Measurements from ENCODE around the gene SECISBP2L. TPM values are rescaled to one million over a fixed set of nuclear protein-coding genes. Genes with fewer than 3 reads are reported as not detected.
"Not testable (repeated sequence)": the region's sequence is repeated elsewhere in the genome, so short reads cannot be mapped to it uniquely, and the experiment has no call there.

The SECISBP2L gene
- total RNA-seq, 6 experiments from 2014 or later: 13.5 to 24.6 (median 19.5) TPM

DNA sequence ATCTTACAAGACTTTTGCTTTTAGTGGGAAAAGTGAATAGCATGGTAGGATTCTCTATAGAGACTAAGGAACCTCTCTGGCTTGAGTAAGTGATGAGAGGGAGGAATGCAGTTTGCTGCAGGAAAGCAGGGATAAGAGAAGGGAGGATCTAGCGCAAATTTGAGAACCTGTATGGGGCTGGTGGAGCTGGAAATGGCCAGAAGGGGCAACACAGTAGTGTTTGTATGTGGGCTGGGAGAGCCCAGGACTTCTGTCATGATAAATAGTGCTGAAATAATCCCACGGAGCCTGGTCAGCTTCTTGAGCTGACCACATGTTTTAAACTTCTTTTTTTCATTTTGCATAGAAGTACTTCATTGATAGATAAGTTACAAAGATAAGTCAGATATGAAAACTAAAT, 71.4 kb downstream of the SECISBP2L start:
- 69% methylated on average over 2 of the region's 2 CpGs for WGBS (ENCODE audit: insufficient coverage, low coverage, low lambda C conversion rate, missing lambda C conversion rate)
- Histone ChIP-seq H3K27ac (no peak overlapping the region), H3K27me3 (no peaks in the 10 kb centered on the region), H3K36me3 (no peaks in the 10 kb centered on the region), H3K9me3 (no peaks in the 10 kb centered on the region), H3K4me3 (no peak overlapping the region), H3K4me1 (peaks cover 0 to 9% (median 0%) of the 10 kb centered on the region in 4 donors)
- intact Hi-C loops (cut with DNase I): no loop called here
- ATAC-seq (no peak), DNase-seq (no peak)
- no peak for TF ChIP-seq POLR2A (IDR thresholded peaks at IDR 0.05)
- TF ChIP-seq, protein P1, sequence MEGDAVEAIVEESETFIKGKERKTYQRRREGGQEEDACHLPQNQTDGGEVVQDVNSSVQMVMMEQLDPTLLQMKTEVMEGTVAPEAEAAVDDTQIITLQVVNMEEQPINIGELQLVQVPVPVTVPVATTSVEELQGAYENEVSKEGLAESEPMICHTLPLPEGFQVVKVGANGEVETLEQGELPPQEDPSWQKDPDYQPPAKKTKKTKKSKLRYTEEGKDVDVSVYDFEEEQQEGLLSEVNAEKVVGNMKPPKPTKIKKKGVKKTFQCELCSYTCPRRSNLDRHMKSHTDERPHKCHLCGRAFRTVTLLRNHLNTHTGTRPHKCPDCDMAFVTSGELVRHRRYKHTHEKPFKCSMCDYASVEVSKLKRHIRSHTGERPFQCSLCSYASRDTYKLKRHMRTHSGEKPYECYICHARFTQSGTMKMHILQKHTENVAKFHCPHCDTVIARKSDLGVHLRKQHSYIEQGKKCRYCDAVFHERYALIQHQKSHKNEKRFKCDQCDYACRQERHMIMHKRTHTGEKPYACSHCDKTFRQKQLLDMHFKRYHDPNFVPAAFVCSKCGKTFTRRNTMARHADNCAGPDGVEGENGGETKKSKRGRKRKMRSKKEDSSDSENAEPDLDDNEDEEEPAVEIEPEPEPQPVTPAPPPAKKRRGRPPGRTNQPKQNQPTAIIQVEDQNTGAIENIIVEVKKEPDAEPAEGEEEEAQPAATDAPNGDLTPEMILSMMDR (IDR thresholded peaks at IDR 0.05): no peak

DNA sequence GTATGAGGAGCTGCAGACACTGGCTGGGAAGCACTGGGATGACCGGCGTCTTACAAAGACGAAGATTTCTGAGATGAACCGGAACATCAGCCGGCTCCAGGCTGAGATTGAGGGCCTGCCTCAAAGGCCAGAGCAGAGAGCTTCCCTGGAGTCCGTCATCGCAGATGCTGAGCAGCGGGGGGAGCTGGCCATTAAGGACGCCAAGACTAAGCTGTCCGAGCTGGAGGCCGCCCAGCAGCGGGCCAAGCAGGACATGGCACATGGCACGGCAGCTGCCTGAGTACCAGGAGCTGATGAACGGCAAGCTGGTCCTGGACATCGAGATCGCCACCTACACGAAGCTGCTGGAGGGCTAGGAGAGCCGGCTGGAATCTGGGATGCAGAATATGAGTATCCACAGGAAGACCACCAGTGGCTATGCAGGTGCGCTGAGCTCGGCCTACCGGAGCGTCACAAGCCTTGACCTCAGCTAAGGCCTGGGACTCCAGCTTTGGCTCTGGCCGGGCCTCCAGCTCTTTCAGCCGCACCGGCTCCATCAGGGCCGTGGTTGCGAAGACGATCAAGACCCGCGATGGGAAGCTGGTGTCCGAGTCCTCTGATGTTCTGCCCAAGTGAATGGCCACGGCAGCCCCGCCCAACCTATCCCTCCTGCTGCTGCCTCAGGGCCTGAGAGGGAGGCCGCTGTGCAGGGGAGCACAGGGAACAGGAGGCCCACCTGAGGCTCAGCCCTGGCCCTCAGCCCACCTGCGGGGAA, 73.3 kb downstream of the SECISBP2L start:
- no peak overlapping the region for H3K4me3 ChIP-seq
- TF ChIP-seq, protein P1 (IDR thresholded peaks at IDR 0.05): no peak
- no peak for TF ChIP-seq POLR2A (IDR thresholded peaks at IDR 0.05)
- WGBS (ENCODE audit: insufficient coverage, low coverage, low lambda C conversion rate, missing lambda C conversion rate): 93% methylated on average over 9 of the region's 35 CpGs
- no peaks in the 10 kb centered on the region for H3K27me3 ChIP-seq
- no peaks in the 10 kb centered on the region for H3K9me3 ChIP-seq
- no peaks in the 10 kb centered on the region for H3K36me3 ChIP-seq
- DNase-seq (no peak), ATAC-seq (no peak)
- H3K27ac ChIP-seq: no peak overlapping the region
- peaks cover 0 to 9% (median 0%) of the 10 kb centered on the region in 4 donors for H3K4me1 ChIP-seq
- intact Hi-C loops (cut with DNase I): no loop called here

DNA sequence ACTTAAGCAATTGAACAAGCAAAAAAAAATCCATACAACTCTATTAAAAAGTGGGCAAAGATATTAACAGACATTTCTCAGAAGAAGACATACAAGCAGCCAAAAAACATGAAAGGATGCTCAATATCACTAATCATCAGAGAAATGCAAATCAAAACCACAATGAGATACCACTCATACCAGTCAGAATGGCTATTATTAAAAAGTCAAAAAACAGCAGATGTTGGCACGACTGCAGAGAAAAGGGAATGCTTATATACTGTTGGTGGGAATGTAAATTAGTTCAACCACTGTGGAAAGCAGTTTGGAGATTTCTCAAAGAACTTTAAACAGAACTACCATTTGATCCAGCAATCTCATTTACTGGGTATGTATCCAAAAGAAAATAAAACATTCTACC, 75.3 kb downstream of the SECISBP2L start:
- H3K4me3 ChIP-seq; intact Hi-C loops (cut with DNase I); H3K27me3 ChIP-seq; ATAC-seq; H3K27ac ChIP-seq; H3K36me3 ChIP-seq; DNase-seq; H3K4me1 ChIP-seq; H3K9me3 ChIP-seq: not testable (repeated sequence)
- WGBS (ENCODE audit: insufficient coverage, low coverage, low lambda C conversion rate, missing lambda C conversion rate): 77% methylated on average over 1 of the region's 1 CpG

DNA sequence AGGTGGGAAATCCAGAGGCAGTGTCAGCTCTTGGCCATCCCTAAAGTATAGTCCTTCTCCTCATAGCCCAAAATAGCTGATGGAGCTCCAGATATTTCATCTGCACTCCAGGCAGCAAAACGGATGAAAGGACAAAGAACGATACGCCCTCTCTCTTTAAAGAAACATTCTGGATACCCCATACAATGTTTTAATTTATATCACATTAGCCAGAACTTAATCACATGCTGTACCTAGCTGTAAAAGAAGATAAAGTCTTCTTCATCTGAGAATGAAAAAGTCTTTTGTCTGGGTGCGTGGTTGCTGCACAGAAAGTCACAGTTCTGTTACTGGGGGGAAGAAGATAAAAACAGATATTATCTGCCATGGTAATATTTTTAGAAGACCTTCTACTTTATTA, 78.2 kb downstream of the SECISBP2L start:
- H3K4me3 ChIP-seq: no peak overlapping the region
- no peak for ATAC-seq

DNA sequence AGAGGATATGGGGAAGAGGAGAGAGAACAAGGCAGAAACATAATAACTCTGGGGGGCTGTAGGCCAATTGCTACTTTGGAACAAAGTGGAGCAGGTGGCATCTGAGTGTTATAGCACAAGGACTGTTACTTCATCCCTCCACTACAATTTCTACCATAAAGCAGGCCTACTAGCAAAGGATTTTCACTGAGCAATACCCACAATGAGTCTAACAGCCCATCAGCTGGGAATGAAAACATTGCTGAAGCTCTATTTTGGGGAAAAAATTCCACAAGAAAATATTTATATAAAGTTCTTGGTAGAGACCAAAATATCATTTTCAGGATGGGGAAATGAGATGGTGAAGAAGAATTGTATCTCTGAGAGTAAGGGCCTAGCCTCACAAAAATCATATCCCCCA, 78.9 kb downstream of the SECISBP2L start:
- Histone ChIP-seq H3K9me3 (no peaks in the 10 kb centered on the region), H3K27me3 (peaks cover 0 to 8% of the 10 kb centered on the region in 2 donors), H3K4me3 (no peak overlapping the region), H3K27ac (no peak overlapping the region), H3K4me1 (peaks cover 0 to 13% (median 4%) of the 10 kb centered on the region in 4 donors), H3K36me3 (no peaks in the 10 kb centered on the region)
- ATAC-seq (no peak), DNase-seq (no peak)
- intact Hi-C loops (cut with DNase I): no loop called here
- no peak for TF ChIP-seq POLR2A (IDR thresholded peaks at IDR 0.05)
- TF ChIP-seq, protein P1 (IDR thresholded peaks at IDR 0.05): no peak

More for the DNA sequence above, 78.2 kb downstream of the SECISBP2L start:
- Histone ChIP-seq H3K27me3 (peaks cover 0 to 8% of the 10 kb centered on the region in 2 donors), H3K36me3 (no peaks in the 10 kb centered on the region), H3K27ac (no peak overlapping the region), H3K9me3 (no peaks in the 10 kb centered on the region), H3K4me1 (peaks cover 0 to 7% (median 4%) of the 10 kb centered on the region in 4 donors)
- intact Hi-C loops (cut with DNase I): no loop called here
- no peak for TF ChIP-seq POLR2A (IDR thresholded peaks at IDR 0.05)
- WGBS (ENCODE audit: insufficient coverage, low coverage, low lambda C conversion rate, missing lambda C conversion rate): 77% methylated on average over 4 of the region's 4 CpGs
- DNase-seq: no peak

All from right lobe of liver (tissue), 6 donors.